Brain microvascular endothelial cell (primary cell): Measurements from ENCODE around the gene TMEM131L.

Experiments used
- DNase-seq: peaks from one replicate; pipeline ENCODE4 v3.0.0-alpha.2; 2020
- H3K27ac ChIP-seq: fragments of 250-450 bp; sonication (Bioruptor Pico); 2 replicates; pipeline ENCODE4 v1.5.1; 2020; ENCODE audit warnings: mild to moderate bottlenecking, moderate library complexity
- H3K27me3 ChIP-seq: fragments of 250-450 bp; sonication (Bioruptor Pico); replicated peaks from 2 replicates; pipeline ENCODE4 v1.5.1; 2020; ENCODE audit warnings: mild to moderate bottlenecking
- H3K36me3 ChIP-seq: fragments of 250-450 bp; sonication (Bioruptor Pico); replicated peaks from 2 replicates; pipeline ENCODE4 v1.5.1; 2020; ENCODE audit warnings: mild to moderate bottlenecking
- H3K4me3 ChIP-seq: 2 replicates; pipeline ENCODE4 v1.5.1; 2011; ENCODE audit warnings: low read depth, mild to moderate bottlenecking, control low read depth, low read length, moderate library complexity
- in situ Hi-C: cut with HindIII; loops from 2 replicates; pipeline ENCODE4 v1.10.0; 2017; ENCODE audit warnings: low sequenced_read_pairs, low pct_ligation_motif_present
- TF ChIP-seq, protein P1 (sequence below): IDR thresholded peaks from 2 replicates; pipeline ENCODE4 v1.5.1; 2011; ENCODE audit warnings: low read depth, mild to moderate bottlenecking, moderate library complexity, low read length, control low read depth, inconsistent platforms; ENCODE audit errors: missing control alignments

TMEM131L gene

DNA sequence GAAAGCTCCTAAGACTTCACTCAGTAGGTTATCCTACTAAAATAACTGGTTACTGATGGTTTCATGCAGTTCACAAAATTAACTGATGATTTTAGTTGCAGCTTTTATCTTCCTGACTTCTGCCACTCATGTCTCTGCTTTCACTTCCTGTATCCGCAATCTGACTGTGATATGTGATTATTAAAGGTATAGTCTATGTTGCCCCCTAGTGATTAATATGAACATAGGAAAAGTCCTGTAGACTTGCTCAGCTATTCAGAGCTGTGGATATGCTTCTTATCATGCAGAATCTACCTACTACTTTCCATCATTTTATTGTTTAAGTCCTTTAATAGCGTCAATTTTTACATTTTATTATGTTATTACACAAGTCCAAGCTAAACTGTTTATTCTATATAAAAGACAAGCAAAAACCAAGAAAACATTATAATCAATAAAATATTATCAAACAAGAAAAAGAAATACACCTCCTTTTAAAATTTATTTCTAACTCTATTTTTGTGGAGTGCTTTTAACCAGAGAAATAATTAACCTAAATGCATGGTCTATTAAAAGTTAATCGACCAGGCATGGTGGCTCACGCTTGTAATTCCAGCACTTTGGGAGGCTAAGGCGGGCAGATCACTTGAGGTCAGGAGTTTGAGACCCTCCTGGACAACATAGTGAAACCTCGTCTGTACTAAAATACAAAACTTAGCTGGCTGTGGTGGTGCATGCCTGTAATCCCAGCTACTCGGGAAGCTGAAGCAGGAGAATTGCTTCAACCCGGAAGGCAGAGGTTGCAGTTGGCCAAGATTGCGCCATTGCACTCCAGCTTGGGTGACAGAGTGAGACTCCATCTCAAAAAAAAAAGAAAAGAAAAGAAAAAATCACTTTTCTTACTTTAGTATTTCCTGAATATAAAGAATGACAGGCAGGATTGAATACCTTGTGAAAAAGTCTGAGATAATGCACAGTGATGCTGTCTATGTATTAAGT lies 177.5 kb downstream of the TMEM131L start:
- Histone ChIP-seq H3K27ac (no peak overlapping the region), H3K27me3 (no peaks in the 10 kb centered on the region), H3K36me3 (no peaks in the 10 kb centered on the region), H3K4me3 (no peak overlapping the region)
- peak; percentile 10 for DNase-seq
- TF ChIP-seq, protein P1, sequence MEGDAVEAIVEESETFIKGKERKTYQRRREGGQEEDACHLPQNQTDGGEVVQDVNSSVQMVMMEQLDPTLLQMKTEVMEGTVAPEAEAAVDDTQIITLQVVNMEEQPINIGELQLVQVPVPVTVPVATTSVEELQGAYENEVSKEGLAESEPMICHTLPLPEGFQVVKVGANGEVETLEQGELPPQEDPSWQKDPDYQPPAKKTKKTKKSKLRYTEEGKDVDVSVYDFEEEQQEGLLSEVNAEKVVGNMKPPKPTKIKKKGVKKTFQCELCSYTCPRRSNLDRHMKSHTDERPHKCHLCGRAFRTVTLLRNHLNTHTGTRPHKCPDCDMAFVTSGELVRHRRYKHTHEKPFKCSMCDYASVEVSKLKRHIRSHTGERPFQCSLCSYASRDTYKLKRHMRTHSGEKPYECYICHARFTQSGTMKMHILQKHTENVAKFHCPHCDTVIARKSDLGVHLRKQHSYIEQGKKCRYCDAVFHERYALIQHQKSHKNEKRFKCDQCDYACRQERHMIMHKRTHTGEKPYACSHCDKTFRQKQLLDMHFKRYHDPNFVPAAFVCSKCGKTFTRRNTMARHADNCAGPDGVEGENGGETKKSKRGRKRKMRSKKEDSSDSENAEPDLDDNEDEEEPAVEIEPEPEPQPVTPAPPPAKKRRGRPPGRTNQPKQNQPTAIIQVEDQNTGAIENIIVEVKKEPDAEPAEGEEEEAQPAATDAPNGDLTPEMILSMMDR: peak; percentile 53
- in situ Hi-C loops: no loop called here

DNA sequence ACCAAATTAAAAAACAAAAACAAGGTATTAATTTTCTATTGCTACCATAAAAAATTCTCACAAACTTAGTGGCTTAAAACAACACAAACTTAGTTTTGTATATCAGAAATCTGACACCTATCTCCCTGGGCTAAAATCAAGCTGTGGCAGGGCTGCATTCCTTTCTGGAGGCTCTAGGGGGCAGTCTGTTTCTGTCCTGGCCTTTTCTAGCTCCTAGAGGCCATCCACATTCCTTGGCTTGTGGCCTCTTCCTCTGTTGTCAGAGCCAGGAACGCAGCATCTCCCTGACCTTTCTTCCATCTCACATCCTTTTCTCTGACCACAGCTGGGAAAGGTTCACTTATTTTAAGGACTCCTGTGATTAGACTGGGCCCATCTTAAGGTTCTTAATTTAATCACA lies 179.0 kb downstream of the TMEM131L start:
- DNase-seq: no peak
- H3K27me3 ChIP-seq: no peaks in the 10 kb centered on the region
- in situ Hi-C loops: no loop called here
- H3K4me3 ChIP-seq: no peak overlapping the region
- TF ChIP-seq, protein P1: peak; percentile 57
- no peak overlapping the region for H3K27ac ChIP-seq
- H3K36me3 ChIP-seq: no peaks in the 10 kb centered on the region

DNA sequence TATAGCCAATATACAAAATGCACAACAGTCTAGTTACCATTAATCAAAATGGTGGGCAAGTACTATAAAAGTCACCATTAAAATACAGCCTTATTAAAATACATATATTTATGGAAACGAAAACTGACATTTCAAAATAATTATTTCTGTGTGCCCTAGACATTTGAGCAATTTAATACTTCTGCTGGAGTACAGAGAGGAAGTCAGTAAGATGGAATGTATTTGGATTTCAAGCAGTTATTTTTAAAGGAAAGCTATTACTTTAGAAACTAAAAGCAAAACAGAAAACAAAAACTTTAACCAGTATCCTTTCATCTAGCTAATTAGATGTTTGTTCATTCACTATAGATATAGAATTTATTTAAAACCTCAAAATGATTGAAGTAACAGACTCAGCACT lies 180.1 kb downstream of the TMEM131L start:
- TF ChIP-seq, protein P1: no peak
- in situ Hi-C loops: no loop called here
- H3K27ac ChIP-seq: no peak overlapping the region
- H3K36me3 ChIP-seq: no peaks in the 10 kb centered on the region
- no peak for DNase-seq
- H3K4me3 ChIP-seq: no peak overlapping the region
- H3K27me3 ChIP-seq: no peaks in the 10 kb centered on the region

DNA sequence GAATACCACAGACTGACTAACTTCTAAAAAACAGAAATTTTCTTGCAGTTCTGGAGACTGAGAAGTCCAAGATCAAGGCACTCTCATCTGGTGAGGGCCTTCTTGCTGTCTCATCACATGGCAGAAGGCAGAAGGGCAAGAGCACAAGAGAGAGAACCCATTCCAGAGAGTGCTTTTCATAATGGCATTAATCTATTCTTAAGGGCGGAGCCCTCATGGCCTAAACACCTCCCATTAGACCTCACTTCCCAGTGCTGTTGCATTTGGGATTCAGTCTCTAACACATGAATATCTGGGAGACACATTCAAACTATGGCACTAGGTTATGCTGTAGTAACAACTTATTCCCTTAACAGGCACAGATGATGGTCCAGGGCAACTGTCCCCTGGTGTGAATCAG lies 180.8 kb downstream of the TMEM131L start:
- H3K27me3 ChIP-seq: no peaks in the 10 kb centered on the region
- no peak overlapping the region for H3K4me3 ChIP-seq
- in situ Hi-C loops: no loop called here
- no peak overlapping the region for H3K27ac ChIP-seq
- no peak for DNase-seq
- TF ChIP-seq, protein P1: no peak
- no peaks in the 10 kb centered on the region for H3K36me3 ChIP-seq

DNA sequence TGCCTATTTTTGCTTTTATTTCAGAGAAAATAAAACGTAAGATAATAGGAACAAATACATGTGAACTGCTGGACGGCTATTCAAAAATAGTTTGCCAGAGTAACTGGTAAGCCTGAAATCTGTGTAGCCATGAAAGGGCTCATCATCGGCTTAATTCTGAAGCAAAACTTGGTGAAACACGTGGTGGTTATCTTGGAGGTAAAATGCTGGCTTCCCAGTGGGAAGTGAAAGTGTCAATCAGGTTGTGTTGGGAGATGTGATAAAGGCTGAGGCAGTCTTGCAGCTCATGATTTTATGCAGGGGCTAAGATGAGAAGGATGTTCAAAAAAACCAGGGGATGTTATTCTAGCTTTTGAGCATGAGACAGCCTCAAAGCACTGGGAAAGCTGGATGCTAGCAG lies 181.8 kb downstream of the TMEM131L start:
- Histone ChIP-seq H3K36me3 (no peaks in the 10 kb centered on the region), H3K27ac (no peak overlapping the region), H3K27me3 (no peaks in the 10 kb centered on the region), H3K4me3 (no peak overlapping the region)
- DNase-seq: no peak
- in situ Hi-C loops: no loop called here
- TF ChIP-seq, protein P1: no peak
